ENCODE data around the gene HORMAD1.

DNA sequence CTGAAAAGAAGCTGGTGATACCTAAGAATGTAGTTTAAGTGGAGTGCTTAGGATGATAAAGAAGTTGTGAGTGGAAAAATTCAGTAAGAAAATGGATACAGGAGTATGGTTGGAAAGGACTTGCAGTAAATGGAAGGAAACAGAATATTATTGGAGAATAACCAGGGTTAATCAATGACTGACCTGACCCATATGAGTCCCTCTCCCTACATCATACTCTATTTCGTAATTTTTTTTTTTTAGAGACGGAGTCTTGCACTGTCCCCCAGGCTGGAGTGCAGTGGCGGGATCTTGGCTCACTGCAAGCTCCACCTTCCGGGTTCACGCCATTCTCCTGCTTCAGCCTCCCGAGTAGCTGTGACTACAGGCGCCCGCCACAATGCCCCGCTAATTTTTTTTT lies 57.9 kb downstream of the HORMAD1 start:
- TF ChIP-seq, protein P1, sequence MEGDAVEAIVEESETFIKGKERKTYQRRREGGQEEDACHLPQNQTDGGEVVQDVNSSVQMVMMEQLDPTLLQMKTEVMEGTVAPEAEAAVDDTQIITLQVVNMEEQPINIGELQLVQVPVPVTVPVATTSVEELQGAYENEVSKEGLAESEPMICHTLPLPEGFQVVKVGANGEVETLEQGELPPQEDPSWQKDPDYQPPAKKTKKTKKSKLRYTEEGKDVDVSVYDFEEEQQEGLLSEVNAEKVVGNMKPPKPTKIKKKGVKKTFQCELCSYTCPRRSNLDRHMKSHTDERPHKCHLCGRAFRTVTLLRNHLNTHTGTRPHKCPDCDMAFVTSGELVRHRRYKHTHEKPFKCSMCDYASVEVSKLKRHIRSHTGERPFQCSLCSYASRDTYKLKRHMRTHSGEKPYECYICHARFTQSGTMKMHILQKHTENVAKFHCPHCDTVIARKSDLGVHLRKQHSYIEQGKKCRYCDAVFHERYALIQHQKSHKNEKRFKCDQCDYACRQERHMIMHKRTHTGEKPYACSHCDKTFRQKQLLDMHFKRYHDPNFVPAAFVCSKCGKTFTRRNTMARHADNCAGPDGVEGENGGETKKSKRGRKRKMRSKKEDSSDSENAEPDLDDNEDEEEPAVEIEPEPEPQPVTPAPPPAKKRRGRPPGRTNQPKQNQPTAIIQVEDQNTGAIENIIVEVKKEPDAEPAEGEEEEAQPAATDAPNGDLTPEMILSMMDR (conservative IDR thresholded peaks at IDR 0.05), result no peak
- no peak for TF ChIP-seq EZH2 (IDR thresholded peaks at IDR 0.05; ENCODE audit: low read depth)

All from PC-9 (cell line).